GM12891 (cell line): ENCODE results near the gene LIFR.

Experiments
- DNase-seq: peaks from one replicate; pipeline ENCODE4 v3.0.0; 2011; ENCODE audit warnings: low spot score; ENCODE audit not compliant: insufficient read length
- FAIRE-seq: peaks from 2 replicates; lab custom pipeline; 2011; peaks lifted over from hg19 to GRCh38; lab: Jason Lieb, UNC
- PAX5 ChIP-seq: IDR thresholded peaks from 2 replicates; pipeline ENCODE4 v1.6.1; 2011; ENCODE audit warnings: low read length, moderate library complexity, mild to moderate bottlenecking; ENCODE audit not compliant: insufficient read depth, severe bottlenecking
- POLR2A ChIP-seq: IDR thresholded peaks from 2 replicates; pipeline ENCODE4 v1.6.1; 2011; ENCODE audit warnings: low read depth, low read length, control low read depth
- POLR2AphosphoS5 ChIP-seq: IDR thresholded peaks from 2 replicates; pipeline ENCODE4 v1.6.1; 2011; ENCODE audit warnings: low read depth, low read length, control low read depth
- POU2F2 ChIP-seq: IDR thresholded peaks from 2 replicates; pipeline ENCODE4 v1.6.1; 2011; ENCODE audit warnings: low read depth, mild to moderate bottlenecking, control low read depth, low read length, moderate library complexity
- SPI1 ChIP-seq: IDR thresholded peaks from 2 replicates; pipeline ENCODE4 v1.6.1; 2011; ENCODE audit warnings: low read depth, low read length, control low read depth
- TAF1 ChIP-seq: IDR thresholded peaks from 2 replicates; pipeline ENCODE4 v1.6.1; 2011; ENCODE audit warnings: low read depth, low read length, control low read depth

The LIFR gene

DNA sequence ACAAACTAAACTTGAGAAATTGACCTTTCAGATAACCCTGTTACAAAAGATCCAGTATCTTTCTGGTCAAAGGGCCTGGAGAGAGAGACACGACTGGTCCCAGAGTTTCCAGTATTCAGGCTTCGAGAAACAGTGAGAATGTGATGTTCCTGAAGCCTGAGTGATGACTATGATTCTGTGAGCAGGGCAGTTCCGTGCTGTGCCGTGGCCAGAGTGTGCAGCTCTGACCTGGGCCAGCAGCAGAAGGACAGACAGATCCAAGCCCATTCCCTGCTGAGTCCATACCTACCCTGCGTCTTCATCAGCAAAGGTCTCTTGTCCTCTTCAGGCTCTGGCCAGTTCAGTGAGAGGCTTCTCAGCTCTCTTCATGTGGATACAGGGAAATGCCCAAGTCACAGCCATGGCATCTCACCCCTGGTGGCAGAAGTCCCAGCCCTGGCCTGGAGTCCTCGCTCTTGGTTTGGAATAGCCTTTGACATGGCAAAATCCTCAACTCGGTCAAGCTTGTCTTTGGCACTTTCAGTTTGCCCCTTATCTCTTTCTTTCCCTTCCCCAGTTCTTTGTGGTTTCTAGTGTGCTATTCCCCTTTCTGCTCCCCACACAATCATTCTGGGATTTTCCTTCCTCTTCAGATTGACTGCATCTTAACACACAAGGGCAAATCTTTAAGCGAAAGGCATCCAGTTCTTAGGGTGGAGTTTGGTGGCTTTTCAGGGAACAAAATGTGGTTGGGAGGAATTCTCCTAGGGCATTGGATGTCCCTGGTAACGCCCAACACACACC, 107.7 kb downstream of the LIFR start:
- TF ChIP-seq PAX5: no peak
- TF ChIP-seq TAF1: no peak
- TF ChIP-seq POLR2A: no peak
- no peak for TF ChIP-seq SPI1
- no peak for TF ChIP-seq POLR2AphosphoS5
- no peak for TF ChIP-seq POU2F2
- DNase-seq (no peak), FAIRE-seq (no peak)

DNA sequence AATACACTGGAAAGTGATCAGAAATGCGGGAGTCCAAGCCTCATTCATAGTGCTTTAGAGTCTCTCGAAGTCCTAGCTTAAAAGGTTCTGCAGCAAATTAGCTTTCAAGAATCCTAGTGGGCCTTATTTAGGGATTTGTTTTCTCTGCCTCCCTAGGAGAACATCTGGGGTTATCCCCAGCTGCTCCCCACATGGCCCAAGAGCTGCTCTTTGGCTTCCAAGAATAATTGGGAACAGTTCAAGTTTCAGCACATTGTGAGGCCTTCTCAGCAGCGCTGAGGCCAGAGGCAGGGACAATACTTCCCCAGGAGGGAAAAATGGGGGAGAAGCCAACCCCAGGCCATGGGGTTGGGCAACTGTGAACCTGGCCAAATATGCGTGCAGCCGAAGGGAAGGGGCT, 108.7 kb downstream of the LIFR start:
- DNase-seq: no peak
- TF ChIP-seq SPI1: no peak
- TF ChIP-seq POU2F2: no peak
- TF ChIP-seq POLR2AphosphoS5: no peak
- no peak for TF ChIP-seq PAX5
- TF ChIP-seq TAF1: no peak
- TF ChIP-seq POLR2A: no peak
- no peak for FAIRE-seq

DNA sequence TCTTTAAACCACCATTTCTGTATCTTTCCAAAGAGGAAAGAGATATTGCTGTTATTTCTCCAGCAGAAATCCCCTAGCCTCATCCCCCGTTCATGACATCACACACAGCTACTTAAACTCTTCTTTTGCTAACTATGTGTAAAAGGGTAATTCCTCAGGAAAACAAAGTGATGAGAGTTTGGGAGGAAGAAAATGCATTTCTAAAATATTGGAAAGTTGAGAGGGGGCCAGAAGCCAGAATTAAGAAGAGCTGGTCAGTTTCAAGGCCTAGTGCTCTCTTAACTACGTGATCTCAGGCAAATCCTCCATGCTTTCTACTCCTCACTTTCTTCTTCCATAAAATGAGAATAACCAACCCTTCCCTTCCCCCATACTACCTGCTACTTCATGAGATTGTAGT, 109.4 kb downstream of the LIFR start:
- DNase-seq: no peak
- TF ChIP-seq POLR2A (no peak), PAX5 (no peak), TAF1 (no peak), SPI1 (no peak), POLR2AphosphoS5 (no peak), POU2F2 (no peak)
- FAIRE-seq: no peak

DNA sequence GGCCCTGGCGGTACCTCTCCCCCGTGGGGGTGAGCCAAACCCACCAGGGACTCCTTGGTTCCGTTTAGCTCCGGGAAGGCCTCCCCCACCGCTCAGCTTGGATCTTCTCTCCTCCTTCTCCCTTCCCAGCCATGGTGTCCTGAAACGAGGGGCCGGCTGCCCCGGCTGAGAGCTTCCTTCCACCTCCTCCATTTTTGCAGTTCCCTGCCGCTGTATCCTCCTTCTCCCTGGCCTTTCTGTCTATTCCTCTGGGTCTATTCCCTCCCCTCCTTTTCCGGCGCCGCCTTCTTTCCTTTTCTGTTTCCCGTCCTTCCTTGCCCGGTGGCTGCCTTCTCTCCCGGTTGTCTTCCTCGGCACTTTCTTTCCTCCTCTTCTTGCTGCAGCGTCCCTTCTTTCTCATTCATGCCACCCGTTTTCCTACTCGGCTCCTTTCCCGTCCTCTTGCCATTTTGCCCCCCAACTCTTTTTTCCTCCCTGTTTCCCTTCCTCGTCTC, 110.4 kb downstream of the LIFR start:
- DNase-seq (no peak), FAIRE-seq (no peak)

DNA sequence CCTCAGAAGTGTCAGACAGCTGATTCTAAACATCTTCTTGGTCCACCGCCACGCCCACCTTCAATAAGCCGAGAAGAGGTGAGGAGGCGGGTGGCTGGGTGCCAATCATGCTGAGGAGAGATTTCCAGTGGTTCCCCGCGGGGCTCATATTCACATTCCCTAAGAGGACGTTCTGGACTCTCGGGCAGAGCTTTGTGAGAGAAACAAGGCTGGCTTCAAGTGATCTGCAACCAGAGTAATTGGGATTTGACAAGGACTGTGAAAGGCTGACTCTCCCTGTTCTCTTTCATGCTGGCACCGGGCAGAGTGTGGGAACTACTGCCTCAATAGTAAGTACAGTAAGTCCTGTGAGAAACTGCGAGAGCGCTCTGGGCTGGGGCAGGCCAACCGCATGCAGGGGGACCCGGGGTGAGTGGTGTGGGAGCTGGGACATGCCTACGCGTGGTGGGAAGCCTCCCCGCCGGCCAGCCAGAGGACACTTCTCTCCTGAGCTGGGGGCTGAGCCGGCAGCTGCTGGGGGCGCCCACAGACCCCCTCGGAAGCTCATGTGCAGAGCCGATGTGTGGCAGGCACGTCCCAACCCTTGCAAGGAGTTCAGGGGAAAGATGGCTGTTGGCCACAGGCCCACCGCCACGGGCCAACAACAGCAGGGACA, 110.9 kb downstream of the LIFR start:
- TF ChIP-seq PAX5 (no peak), TAF1 (no peak), POLR2AphosphoS5 (no peak), POLR2A (no peak), POU2F2 (no peak), SPI1 (no peak)
- FAIRE-seq: no peak
- DNase-seq: no peak

More for the DNA sequence above, 110.4 kb downstream of the LIFR start:
- TF ChIP-seq POU2F2 (no peak), SPI1 (no peak), POLR2AphosphoS5 (no peak), TAF1 (no peak), POLR2A (no peak), PAX5 (no peak)

DNA sequence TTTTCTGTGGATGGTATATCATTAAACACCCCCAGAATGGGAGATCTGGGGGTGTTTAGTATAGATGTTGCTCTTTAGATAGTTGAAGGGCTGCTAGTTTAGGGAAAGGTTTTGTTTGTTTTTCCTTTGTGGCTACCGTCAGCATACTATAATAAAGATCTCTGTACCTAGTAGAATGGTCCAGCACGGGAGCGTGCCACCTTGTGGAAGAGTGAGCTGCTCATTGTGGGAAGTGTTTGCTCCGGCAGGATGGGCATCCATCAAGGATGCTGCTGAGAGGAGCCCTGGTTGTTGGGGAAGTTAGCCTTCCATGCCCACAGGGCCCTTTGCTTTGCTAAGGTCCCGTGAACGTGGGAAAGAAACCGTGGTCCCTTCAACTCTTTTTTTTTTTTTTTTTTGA, 113.1 kb downstream of the LIFR start:
- TF ChIP-seq TAF1 (no peak), POU2F2 (no peak), POLR2AphosphoS5 (no peak), PAX5 (no peak), SPI1 (no peak), POLR2A (no peak)
- FAIRE-seq: no peak
- no peak for DNase-seq

DNA sequence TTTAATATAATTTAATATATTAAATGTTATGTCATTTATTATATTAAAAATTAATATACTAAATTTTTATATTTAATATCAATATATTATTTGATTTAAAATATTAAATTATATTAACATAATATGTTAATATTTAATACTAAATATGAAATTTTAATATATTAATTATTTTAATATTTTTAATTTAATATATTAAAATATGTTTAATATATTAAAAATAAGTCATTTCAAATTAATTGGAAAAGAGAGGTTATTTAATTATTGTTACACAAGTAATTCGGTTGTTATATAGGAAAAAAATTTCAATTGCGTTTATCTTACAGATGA, 114.2 kb downstream of the LIFR start:
- TF ChIP-seq PAX5: no peak
- TF ChIP-seq POLR2A: no peak
- no peak for TF ChIP-seq SPI1
- TF ChIP-seq POU2F2: no peak
- TF ChIP-seq POLR2AphosphoS5: no peak
- no peak for TF ChIP-seq TAF1
- no peak for DNase-seq
- no peak for FAIRE-seq

DNA sequence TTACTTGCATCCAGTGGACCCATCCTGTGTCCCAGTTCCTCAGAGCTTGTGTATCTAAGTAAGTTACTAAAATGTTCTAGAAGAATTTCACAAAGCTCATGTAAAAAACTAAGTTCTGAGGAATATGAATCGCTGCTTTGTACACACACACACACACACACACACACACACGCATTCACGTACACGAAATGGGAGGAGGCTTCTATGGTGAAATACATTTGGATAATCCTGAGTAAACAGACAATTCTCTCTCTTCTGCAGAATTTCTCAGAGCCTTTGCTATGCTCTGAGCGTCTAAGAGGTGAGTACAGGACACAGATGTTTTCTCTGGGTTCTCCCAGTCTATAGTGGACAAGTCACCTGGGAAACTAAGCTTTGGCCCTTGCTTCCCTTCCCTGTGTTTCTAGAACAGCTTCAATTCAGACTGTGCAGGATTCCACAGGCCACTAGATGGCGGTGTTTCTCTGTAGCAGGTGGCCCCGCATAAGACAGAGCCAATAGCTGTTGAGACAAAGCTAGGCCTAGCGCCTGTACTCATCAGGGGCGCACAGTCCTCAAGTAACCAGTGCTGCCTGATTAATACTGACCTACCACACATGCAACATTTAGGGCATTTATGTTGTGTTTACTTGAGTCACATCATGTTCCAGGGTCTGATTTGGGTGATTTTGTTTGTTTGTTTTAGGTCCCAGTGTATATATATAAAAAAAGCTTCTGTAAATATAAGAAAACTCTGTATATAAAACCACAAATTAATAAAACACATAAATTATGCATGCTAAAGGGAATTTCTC, 114.8 kb downstream of the LIFR start:
- peak; percentile 92 for FAIRE-seq
- DNase-seq: peak; percentile 62

More for the DNA sequence above, 114.8 kb downstream of the LIFR start:
- TF ChIP-seq TAF1: no peak
- no peak for TF ChIP-seq POU2F2
- TF ChIP-seq POLR2AphosphoS5: no peak
- TF ChIP-seq SPI1: no peak
- TF ChIP-seq PAX5: no peak
- no peak for TF ChIP-seq POLR2A
